ENCODE data around the gene DDN. TPM values are rescaled to one million over a fixed set of nuclear protein-coding genes. Genes with fewer than 3 reads are reported as not detected.

DDN gene
- total and polyA plus RNA-seq, 2 donors (not counting 3 experiments of a cell fraction or from before 2014, with no cell fraction given) = 0.07 to 0.22 TPM

- Histone ChIP-seq H3K9me1 (replicated peaks; ENCODE audit: control insufficient read depth, extremely low read depth, insufficient read depth, low read length) (no peaks in the 10 kb centered on the region), H3K4me1 (ENCODE audit: control insufficient read depth, extremely low read depth, insufficient read depth, low read length) (peaks cover 11% of the 10 kb centered on the region), H2AFZ (ENCODE audit: low read depth, low read length) (peak overlapping the region; percentile 6), H3K79me2 (ENCODE audit: control insufficient read depth, insufficient read depth, low read length) (no peaks in the 10 kb centered on the region), H3K9ac (replicated peaks; ENCODE audit: extremely low read depth, insufficient read depth, low read length) (no peak overlapping the region), H3K27me3 (ENCODE audit: control insufficient read depth in 2 of 2, insufficient read depth in 2 of 2, low read length in 2 of 2) (peaks cover 25 to 26% of the 10 kb centered on the region in 2 experiments), H3K4me3 (replicated peaks in 1 of 3; ENCODE audit: insufficient read depth in 1 of 3, low read depth in 1 of 3, low read length in 3 of 3) (no peak overlapping the region), H3K27ac (ENCODE audit: insufficient read depth, low read depth, low read length) (no peak overlapping the region), H3K4me2 (ENCODE audit: insufficient read depth, low read length) (peak overlapping the region; percentile 45), H4K20me1 (replicated peaks; ENCODE audit: control insufficient read depth, extremely low read depth, insufficient read depth, low read length) (no peaks in the 10 kb centered on the region), H3K9me3 (replicated peaks; ENCODE audit: control insufficient read depth, insufficient read depth, low read length) (no peaks in the 10 kb centered on the region), H3K36me3 (ENCODE audit: control insufficient read depth in 2 of 2, extremely low read depth in 1 of 2, insufficient read depth in 2 of 2, low read length in 2 of 2) (no peaks in the 10 kb centered on the region)
- DNase-seq (ENCODE audit: low read depth, low spot score) (peak; percentile 77), FAIRE-seq (peak; percentile 74)
- TF ChIP-seq FOS (IDR thresholded peaks at IDR 0.05; ENCODE audit: borderline replicate concordance, insufficient read depth, low read length) = no peak
- TF ChIP-seq, protein P1, sequence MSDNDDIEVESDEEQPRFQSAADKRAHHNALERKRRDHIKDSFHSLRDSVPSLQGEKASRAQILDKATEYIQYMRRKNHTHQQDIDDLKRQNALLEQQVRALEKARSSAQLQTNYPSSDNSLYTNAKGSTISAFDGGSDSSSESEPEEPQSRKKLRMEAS (IDR thresholded peaks at IDR 0.05; ENCODE audit: insufficient read depth, insufficient read length) = no peak
- TF ChIP-seq EZH2 (IDR thresholded peaks at IDR 0.05; ENCODE audit: borderline replicate concordance, low read depth, low read length, severe bottlenecking) = peak; percentile 44
- no peak for TF ChIP-seq MYC (IDR thresholded peaks at IDR 0.05; ENCODE audit: low read depth, low read length)
- TF ChIP-seq JUN (IDR thresholded peaks at IDR 0.05; ENCODE audit: borderline replicate concordance, insufficient read depth, insufficient read length, low read depth) = no peak
- no peak for TF ChIP-seq GATA2 (IDR thresholded peaks at IDR 0.05; ENCODE audit: insufficient read depth, insufficient read length, low read depth, low read length)
- peak; percentile 69 to 85 for TF ChIP-seq CTCF (IDR thresholded peaks at IDR 0.05; ENCODE audit: extremely low read depth in 1 of 2, insufficient read depth in 1 of 2, low read depth in 1 of 2, low read length in 2 of 2)
- no peak for TF ChIP-seq POLR2AphosphoS5 (IDR thresholded peaks at IDR 0.05; ENCODE audit: insufficient read depth, low read depth, low read length)
- TF ChIP-seq POLR2A (IDR thresholded peaks at IDR 0.05; ENCODE audit: low read depth, low read length) = no peak
- ChIA-PET CTCF (interaction anchor here (0.7 to 10.5 kb wide), 12 partner anchors 14 to 240 kb away, joined by 3 to 175 read pairs (median 6); partner anchors contain the start of genes DDX23, FKBP11, PRKAG1 and WNT1), POLR2A (interaction anchor here (0.6 kb wide), 1 partner anchor 194 kb away, joined by 6 read pairs; no protein-coding TSS in a partner anchor)
- dilution Hi-C loops (cut with MboI; ENCODE audit: extremely low pct_ligation_motif_present, low sequenced_read_pairs) (no loop called here), intact Hi-C loops (cut with micrococcal nuclease) (loop anchor here (1.0 kb wide), 2 partner anchors 21 to 142 kb away; no protein-coding TSS in a partner anchor)
- no TSS peak for BruUV-seq (replicated peaks)
Observed at GRCh38 chr12:48995086-48995879, 3.9 kb downstream of the DDN start.

Data from endothelial cell of umbilical vein (primary cell).